Activated CD8-positive, alpha-beta memory T cell treated with anti-CD3 and anti-CD28 coated beads, Interleukin-2, amount 10 ng/mL, durations not matched to agents 7 days and 5 days (primary cell): Measurements from ENCODE around the gene PAPOLB. TPM values are rescaled to one million over a fixed set of nuclear protein-coding genes. Genes with fewer than 3 reads are reported as not detected.

ENCODE experiments used
- ATAC-seq: fragments of 150-1000 bp; cut with Tn5 transposase; one replicate; pipeline ENCODE4 v1.10.0; 2021; ENCODE audit warnings: moderate library complexity
- CTCF ChIA-PET: fragments of 350-600 bp; sonication (Branson Sonifier 250); formaldehyde crosslinking; loops from one replicate; lab custom pipeline; 2021; ENCODE audit warnings: antibody characterized with exemption; lab: Charles Lee
- DNase-seq: peaks from one replicate; pipeline ENCODE4 v3.0.0-alpha.2; 2020
- H3K27ac Mint-ChIP-seq: one replicate; pipeline ENCODE4 v1.8.0; 2021; ENCODE audit warnings: mild to moderate bottlenecking, mixed read lengths
- H3K27me3 Mint-ChIP-seq: one replicate; pipeline ENCODE4 v1.8.0; 2021; ENCODE audit warnings: mixed read lengths
- H3K36me3 Mint-ChIP-seq: one replicate; pipeline ENCODE4 v1.8.0; 2021; ENCODE audit warnings: mild to moderate bottlenecking, mixed read lengths
- H3K4me1 Mint-ChIP-seq: one replicate; pipeline ENCODE4 v1.8.0; 2021; ENCODE audit warnings: mixed read lengths
- H3K4me3 Mint-ChIP-seq: one replicate; pipeline ENCODE4 v1.8.0; 2021; ENCODE audit warnings: mild to moderate bottlenecking, moderate library complexity, mixed read lengths
- H3K9me3 Mint-ChIP-seq: one replicate; pipeline ENCODE4 v1.8.0; 2022; ENCODE audit warnings: low read depth, mixed read lengths
- total RNA-seq, 2 experiments: library from RNA; stranded (reverse); gene quantifications; one replicate each; pipeline ENCODE4 v1.2.3, GENCODE V29; 2021

PAPOLB gene
- total RNA-seq, 2 experiments from 2014 or later, result 0.06 TPM; not detected in 1

GRCh38 chr7:4833691-4834600, 27.9 kb downstream of the PAPOLB start:
- Mint-ChIP-seq H3K36me3 (no peaks in the 10 kb centered on the region), H3K27ac (no peak overlapping the region), H3K27me3 (no peaks in the 10 kb centered on the region), H3K4me1 (no peaks in the 10 kb centered on the region), H3K4me3 (no peak overlapping the region), H3K9me3 (no peaks in the 10 kb centered on the region)
- ATAC-seq (no peak), DNase-seq (no peak)
- CTCF ChIA-PET, result interaction anchor here (1.0 kb wide), 1 partner anchor 51 kb away, joined by 3 read pairs; no protein-coding TSS in a partner anchor

- DNase-seq, result no peak
- Mint-ChIP-seq H3K4me1 (no peaks in the 10 kb centered on the region), H3K27ac (no peak overlapping the region), H3K9me3 (no peaks in the 10 kb centered on the region), H3K36me3 (no peaks in the 10 kb centered on the region), H3K27me3 (no peaks in the 10 kb centered on the region), H3K4me3 (no peak overlapping the region)
- CTCF ChIA-PET, result no interaction called here
- ATAC-seq, result no peak
These were observed 28.7 kb downstream of the PAPOLB start for GRCh38 chr7:4833176-4833575.

DNA sequence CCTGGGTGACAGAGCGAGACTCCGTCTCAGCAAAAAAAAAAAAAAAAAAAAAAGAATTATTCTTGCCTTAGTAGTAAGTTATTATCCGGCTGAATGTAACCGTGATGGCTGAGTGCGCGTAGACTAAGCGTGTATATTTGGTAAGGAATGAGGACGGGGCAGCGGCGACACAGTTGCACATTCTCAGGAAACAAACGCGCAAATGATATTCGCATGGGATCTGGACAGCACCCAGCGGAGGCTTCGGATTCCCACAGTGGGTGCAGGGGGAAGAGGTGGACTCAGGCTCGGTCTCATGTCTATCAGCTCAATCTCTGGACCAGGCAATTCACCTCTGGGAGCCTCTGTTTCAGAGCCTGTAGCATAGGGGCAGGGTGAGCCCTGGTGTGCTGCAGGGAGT, 29.1 kb downstream of the PAPOLB start:
- no peak overlapping the region for H3K4me3 Mint-ChIP-seq
- no peaks in the 10 kb centered on the region for H3K9me3 Mint-ChIP-seq
- ATAC-seq (no peak), DNase-seq (no peak)
- no peaks in the 10 kb centered on the region for H3K27me3 Mint-ChIP-seq
- H3K27ac Mint-ChIP-seq, result no peak overlapping the region
- CTCF ChIA-PET, result no interaction called here
- H3K4me1 Mint-ChIP-seq, result no peaks in the 10 kb centered on the region
- no peaks in the 10 kb centered on the region for H3K36me3 Mint-ChIP-seq

DNA sequence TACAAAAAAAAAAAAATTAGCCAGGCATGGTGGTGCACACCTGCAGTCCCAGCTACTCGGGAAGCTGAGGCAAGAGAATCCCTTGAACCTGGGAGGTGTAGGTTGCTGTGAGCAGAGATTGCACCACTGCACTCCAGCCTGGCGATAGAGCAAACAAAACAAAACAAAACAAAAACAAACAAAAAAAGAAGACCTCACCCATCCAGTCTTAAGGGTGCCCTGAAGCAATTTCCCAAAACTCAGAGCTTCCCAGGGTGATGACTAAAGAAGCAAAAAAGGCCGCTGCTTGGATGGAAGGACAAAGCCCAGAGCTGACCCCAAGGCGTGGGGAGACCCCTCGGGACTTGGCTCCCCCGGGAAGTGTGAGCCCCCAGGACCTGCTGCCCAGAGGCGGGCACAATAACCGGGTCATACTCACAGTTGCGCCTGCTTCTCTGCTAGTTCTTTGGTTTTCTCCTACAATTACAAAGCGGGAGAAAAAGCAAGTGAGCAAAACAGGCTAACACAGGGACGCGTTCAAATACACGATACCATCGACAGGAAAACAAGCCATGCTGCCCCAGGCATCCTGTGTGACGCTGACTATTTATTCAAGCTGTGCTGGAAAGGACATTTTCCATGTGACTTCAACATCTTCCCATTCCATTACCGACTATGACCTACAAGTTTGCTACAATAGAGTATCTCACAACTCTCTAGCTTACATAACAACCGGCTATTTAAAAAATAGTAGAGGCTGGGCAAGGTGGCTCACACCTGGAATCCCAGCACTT, 29.9 kb downstream of the PAPOLB start:
- H3K4me3 Mint-ChIP-seq, result no peak overlapping the region
- H3K9me3 Mint-ChIP-seq, result no peaks in the 10 kb centered on the region
- no peaks in the 10 kb centered on the region for H3K36me3 Mint-ChIP-seq
- no peaks in the 10 kb centered on the region for H3K27me3 Mint-ChIP-seq
- H3K27ac Mint-ChIP-seq, result no peak overlapping the region
- no peaks in the 10 kb centered on the region for H3K4me1 Mint-ChIP-seq
- ATAC-seq (no peak), DNase-seq (no peak)
- CTCF ChIA-PET, result no interaction called here

GRCh38 chr7:4830176-4830575, 31.7 kb downstream of the PAPOLB start:
- no peaks in the 10 kb centered on the region for H3K36me3 Mint-ChIP-seq
- no peak overlapping the region for H3K4me3 Mint-ChIP-seq
- H3K4me1 Mint-ChIP-seq, result no peaks in the 10 kb centered on the region
- peak; percentile 67 for DNase-seq
- H3K9me3 Mint-ChIP-seq, result no peaks in the 10 kb centered on the region
- no peak overlapping the region for H3K27ac Mint-ChIP-seq
- CTCF ChIA-PET, result interaction anchor here (0.6 to 2.5 kb wide), 8 partner anchors 14 to 261 kb away, joined by 3 to 10 read pairs (median 4); partner anchors contain the start of gene RADIL
- no peaks in the 10 kb centered on the region for H3K27me3 Mint-ChIP-seq
- ATAC-seq, result peak; percentile 71

DNA sequence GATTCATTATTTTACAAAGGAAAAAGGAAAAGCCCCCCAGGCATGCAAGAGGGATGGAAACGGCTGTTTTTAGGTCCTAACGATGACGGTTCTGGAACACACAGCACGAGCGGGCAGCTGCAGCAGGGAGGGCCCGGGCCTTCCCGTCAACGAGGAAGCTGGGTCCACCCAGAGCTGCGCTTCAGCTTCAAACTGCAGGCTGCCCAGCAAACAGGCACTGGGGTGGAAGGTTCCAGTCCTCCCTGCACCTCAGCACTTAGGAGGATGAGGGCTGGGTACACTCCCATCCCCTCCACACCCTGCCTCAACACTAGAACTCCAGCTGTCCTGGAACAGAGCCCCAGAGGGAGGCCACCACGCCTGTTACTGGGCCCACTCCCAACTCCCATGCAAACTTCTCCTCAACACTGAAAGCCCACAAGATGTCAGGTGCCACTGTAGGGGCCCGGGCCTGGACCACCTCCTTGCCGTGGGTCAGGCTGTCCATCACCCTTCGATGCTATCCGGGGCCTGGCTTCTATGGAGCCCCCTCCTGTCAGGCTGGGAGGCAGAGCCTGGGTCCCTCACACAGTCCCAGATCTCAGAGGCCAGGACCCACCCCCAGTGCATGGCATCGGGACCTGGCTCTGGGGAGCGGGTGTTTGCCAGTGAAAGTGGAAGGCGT, 33.0 kb downstream of the PAPOLB start:
- Mint-ChIP-seq H3K27ac (no peak overlapping the region), H3K4me1 (no peaks in the 10 kb centered on the region), H3K4me3 (no peak overlapping the region), H3K9me3 (no peaks in the 10 kb centered on the region), H3K27me3 (no peaks in the 10 kb centered on the region), H3K36me3 (no peaks in the 10 kb centered on the region)
- CTCF ChIA-PET, result interaction anchor here (1.3 to 2.5 kb wide), 2 partner anchors 31 to 53 kb away, joined by 3 to 10 read pairs; partner anchors contain the start of gene RADIL
- ATAC-seq, result no peak
- DNase-seq, result no peak

- no peaks in the 10 kb centered on the region for H3K27me3 Mint-ChIP-seq
- H3K27ac Mint-ChIP-seq, result no peak overlapping the region
- no peaks in the 10 kb centered on the region for H3K36me3 Mint-ChIP-seq
- ATAC-seq (no peak), DNase-seq (no peak)
- H3K4me3 Mint-ChIP-seq, result no peak overlapping the region
- no peaks in the 10 kb centered on the region for H3K4me1 Mint-ChIP-seq
- no peaks in the 10 kb centered on the region for H3K9me3 Mint-ChIP-seq
- CTCF ChIA-PET, result interaction anchor here (0.9 to 1.3 kb wide), 2 partner anchors 24 to 27 kb away, joined by 3 read pairs; no protein-coding TSS in a partner anchor
These were observed 36.7 kb downstream of the PAPOLB start for GRCh38 chr7:4825081-4825480.

DNA sequence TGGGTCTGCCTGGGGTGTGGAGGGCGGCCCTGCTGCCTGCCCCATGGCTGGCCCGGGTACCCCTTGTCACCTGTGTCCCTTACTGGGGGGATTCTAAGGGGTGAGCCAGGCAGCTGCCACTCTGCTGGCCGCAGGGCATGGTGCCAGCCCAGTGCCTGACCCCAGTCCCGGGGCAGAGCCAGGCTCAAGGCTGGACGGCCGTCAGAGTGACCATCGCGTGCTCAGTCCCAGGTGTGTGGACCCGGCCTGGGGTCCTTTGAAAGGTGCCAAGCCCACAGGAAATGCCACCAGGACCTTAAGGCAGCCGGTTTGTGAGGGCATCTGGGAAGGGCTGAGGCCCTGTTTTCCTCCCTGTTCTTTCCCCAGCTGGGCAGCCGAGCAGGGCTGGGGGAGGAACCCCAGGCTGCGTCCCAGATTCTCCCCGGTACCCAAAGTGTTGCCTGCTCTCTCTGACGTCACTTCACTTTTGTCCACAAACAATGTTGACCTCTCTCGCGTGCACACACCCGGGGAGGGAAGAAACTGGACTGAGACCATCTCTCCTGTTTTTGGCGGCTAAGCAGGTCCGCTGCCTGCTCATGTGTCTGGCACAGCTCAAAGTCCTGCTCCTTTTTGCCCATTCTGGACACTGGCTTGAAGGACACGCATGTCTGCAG, 37.6 kb downstream of the PAPOLB start:
- ATAC-seq (no peak), DNase-seq (no peak)
- CTCF ChIA-PET, result interaction anchor here (0.8 to 1.3 kb wide), 3 partner anchors 25 to 78 kb away, joined by 3 read pairs; partner anchors contain the start of gene RADIL
- Mint-ChIP-seq H3K9me3 (no peaks in the 10 kb centered on the region), H3K27ac (no peak overlapping the region), H3K4me3 (no peak overlapping the region), H3K4me1 (no peaks in the 10 kb centered on the region), H3K36me3 (no peaks in the 10 kb centered on the region), H3K27me3 (no peaks in the 10 kb centered on the region)

DNA sequence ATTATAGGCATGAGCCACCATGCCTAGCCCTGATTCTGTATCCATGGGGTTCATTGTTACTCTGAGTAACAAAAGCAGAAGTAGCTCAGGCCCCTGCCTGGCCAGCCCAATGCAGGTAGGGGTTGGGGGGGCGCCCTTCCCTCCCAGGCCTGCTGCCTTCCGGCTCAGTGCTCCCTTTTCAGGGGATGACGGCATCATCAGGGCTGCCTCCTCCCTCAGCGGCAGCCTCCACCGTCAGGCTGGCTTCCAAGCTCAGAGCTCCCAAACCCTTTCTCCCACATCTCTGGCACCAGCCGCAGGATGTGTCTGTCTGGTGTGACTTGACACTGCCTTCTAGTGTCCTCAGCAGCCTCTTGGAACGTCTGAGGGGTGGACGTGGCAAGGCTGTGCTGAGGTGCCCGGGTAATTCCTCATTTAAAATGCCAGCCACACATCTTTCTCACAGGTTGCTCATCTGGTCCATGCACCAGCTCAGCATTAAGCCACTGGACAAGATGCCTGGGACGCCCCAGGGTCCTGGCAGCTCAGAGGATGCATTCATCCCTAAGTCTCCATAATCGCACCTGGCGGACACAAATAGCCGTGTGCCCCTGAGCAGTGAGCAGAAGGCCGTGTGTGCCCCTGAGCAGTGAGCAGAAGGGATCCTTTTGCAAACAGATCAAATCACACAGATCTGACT, 38.2 kb downstream of the PAPOLB start:
- CTCF ChIA-PET, result interaction anchor here (0.8 to 1.3 kb wide), 2 partner anchors 60 to 79 kb away, joined by 3 read pairs; partner anchors contain the start of gene RADIL

GRCh38 chr7:4822677-4823076, 39.2 kb downstream of the PAPOLB start:
- CTCF ChIA-PET, result no interaction called here
- Mint-ChIP-seq H3K4me1 (no peaks in the 10 kb centered on the region), H3K27me3 (no peaks in the 10 kb centered on the region), H3K36me3 (no peaks in the 10 kb centered on the region), H3K4me3 (no peak overlapping the region), H3K9me3 (no peaks in the 10 kb centered on the region), H3K27ac (no peak overlapping the region)
- no peak for DNase-seq
- ATAC-seq, result no peak

More for the DNA sequence above, 38.2 kb downstream of the PAPOLB start:
- H3K27me3 Mint-ChIP-seq, result no peaks in the 10 kb centered on the region
- no peaks in the 10 kb centered on the region for H3K4me1 Mint-ChIP-seq
- no peaks in the 10 kb centered on the region for H3K36me3 Mint-ChIP-seq
- no peak overlapping the region for H3K27ac Mint-ChIP-seq
- no peaks in the 10 kb centered on the region for H3K9me3 Mint-ChIP-seq
- DNase-seq (no peak), ATAC-seq (no peak)
- H3K4me3 Mint-ChIP-seq, result no peak overlapping the region

- ATAC-seq, result no peak
- Mint-ChIP-seq H3K9me3 (no peaks in the 10 kb centered on the region), H3K27me3 (no peaks in the 10 kb centered on the region), H3K4me1 (no peaks in the 10 kb centered on the region), H3K27ac (no peak overlapping the region), H3K36me3 (no peaks in the 10 kb centered on the region), H3K4me3 (no peak overlapping the region)
- no peak for DNase-seq
- CTCF ChIA-PET, result no interaction called here
These were observed 40.8 kb downstream of the PAPOLB start for GRCh38 chr7:4820967-4821471.

DNA sequence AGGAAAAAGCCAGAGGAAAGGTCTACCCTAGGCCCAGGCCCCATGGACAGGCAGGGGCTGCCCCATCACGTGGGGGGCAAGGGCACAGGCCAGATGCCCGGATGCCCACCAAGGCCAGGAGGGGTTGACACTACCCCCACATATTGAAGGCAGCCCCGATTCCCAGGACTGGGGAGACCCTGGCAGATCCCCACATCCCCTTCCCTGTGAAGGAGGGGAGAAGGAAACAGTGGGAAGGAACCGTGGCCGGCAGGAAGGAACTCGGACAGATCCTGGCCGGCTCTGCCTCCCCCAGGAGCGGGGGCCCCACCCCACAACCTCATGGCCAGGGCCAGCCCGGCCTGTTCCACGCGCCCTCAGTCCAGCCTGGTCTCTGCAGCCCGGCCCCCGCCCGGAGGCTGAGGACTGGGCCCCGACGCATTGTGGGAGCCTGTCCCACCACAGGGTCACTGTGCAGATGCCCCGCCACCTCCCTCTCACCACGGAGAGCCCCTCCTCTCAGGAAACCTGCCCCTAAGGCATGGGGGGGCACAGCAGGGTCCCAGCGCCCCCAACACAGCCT, 41.3 kb downstream of the PAPOLB start:
- CTCF ChIA-PET, result no interaction called here
- Mint-ChIP-seq H3K4me3 (no peak overlapping the region), H3K27me3 (no peaks in the 10 kb centered on the region), H3K9me3 (no peaks in the 10 kb centered on the region), H3K36me3 (no peaks in the 10 kb centered on the region), H3K27ac (no peak overlapping the region), H3K4me1 (no peaks in the 10 kb centered on the region)
- ATAC-seq (no peak), DNase-seq (no peak)
